GM12801 (cell line): ENCODE results near the gene BEGAIN.

Source experiments
- CTCF ChIP-seq: IDR thresholded peaks from one replicate; pipeline ENCODE4 v1.5.1; 2011; ENCODE audit warnings: control low read depth; ENCODE audit not compliant: insufficient read length; ENCODE audit errors: extremely low read depth

Gene BEGAIN

GRCh38 chr14:100592972-100593371 is 5.8 kb upstream of the BEGAIN start:
- no peak for TF ChIP-seq CTCF

DNA sequence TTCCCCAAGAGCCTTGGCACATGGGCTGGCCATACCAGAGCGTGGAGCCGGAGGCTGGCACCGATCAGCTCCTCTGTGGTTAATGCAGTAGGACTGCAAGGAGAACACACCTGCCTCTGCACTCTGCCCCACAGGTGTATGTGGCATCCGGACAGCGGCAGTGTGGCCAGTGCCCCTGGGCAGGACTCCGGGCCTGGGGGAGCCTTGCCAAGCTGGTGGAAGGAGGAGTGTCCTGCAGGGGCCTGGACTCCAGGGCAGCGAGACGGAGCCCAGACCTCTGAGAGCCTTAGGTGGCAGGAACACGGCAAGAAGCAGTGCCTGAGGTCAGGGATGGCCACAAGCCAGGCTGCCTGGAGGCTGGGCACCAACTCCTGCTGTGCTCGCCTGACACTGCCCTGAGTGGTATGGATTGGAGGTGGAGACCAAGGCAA is 5.3 kb upstream of the BEGAIN start:
- no peak for TF ChIP-seq CTCF

DNA sequence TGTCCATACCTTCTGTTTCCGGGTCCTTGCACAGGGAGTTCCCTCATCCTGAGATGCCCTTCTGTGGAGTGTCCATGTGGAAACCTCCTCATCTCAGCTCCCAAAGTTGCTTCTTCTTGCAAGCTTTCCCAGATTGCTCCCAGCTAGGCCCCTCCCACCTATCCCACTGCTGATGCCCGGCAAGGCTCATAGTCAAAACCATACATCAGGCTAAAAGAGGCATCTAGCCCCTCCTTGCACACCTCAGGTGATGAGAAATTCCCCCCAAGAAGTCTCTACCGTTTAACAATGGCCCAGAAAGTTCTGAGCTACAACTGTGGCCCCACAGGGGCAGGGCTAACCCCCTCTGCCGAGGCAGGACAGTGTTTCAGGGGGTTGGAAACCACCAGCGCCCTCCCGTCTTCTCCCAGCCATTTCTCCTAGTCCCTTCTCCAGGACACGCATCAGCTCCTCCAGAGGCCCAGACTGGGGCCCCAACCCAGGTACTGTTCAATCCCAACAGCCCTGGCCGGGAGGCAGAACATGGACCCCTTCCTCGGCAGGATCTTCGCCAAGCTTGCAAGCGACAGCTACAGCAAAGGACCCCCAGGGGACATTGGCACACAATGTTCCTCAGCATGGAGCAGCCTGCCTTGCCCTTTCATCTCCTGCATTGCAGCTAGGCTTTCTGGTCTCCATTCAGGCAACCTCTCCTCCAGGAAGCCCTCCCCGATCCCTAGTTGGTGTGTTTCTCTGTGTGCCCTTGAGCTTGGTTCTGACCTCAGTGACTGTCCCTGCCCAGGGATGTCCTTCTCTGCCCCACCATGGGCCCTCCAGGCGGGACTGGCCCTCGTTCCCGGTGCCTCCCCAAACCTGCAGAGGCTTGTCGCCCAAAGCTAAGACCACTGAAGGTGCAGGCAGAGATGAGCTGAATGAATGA is 4.5 kb upstream of the BEGAIN start:
- no peak for TF ChIP-seq CTCF

GRCh38 chr14:100590726-100591452 is 3.7 kb upstream of the BEGAIN start:
- TF ChIP-seq CTCF: no peak

DNA sequence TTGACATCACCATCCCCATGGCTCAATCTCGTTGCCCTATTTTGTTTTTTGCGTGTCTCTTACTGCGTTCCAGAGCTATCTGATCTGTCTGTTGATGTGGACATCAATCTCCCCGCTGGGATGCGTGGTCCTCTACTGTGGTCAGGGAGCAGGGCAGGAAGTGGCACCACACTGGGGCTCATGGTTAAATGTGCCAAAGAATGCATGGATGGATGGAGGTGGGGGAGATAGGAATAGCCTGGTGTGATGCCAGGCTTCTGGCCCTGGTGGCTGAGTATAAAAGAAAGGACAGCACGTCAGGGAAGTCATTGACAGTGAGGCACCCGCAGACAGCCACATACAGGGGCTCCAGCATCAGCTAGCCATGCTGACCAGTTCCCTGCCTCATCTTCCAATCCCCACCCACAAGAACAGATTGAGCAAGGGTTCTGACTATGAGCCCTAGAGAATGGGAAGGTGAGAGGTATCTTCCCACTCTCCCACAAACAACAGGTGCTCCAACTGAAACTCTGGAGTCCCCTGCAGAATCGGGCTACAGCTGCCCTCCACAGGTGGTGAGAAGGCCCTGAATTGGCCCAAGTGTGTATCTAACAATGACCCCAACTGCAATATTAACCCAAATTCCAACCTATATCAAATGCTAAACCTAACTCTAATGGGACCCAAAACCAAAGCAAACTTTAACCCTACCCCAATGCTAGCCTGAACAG is 2.7 kb upstream of the BEGAIN start:
- TF ChIP-seq CTCF: no peak

GRCh38 chr14:100589071-100589759 is 2.0 kb upstream of the BEGAIN start:
- TF ChIP-seq CTCF: no peak
